Measurements from ENCODE around the gene RTF2.
"Not testable (repeated sequence)": the region's sequence is repeated elsewhere in the genome, so short reads cannot be mapped to it uniquely, and the experiment has no call there.

Gene RTF2

DNA sequence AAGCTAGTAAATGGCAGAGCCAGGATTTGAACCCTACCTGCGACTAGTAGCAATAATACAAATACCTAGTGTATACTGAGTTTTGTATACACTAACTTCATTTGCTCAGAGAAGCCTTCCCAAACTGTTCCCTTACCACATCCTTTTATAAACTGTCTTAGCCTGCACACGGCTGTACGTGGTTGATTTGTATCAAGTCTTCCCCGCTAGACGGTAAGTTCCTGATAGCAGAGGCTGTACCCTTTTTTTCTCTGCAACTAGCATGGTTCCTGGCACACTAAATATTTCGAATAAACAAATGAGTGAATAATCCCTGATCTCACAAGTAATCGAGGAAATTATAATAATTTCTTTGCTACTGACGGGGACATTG is 636 bp downstream of the RTF2 start:
- no peak for DNase-seq (ENCODE audit: low read depth in 4 of 4, low spot score in 1 of 4)

DNA sequence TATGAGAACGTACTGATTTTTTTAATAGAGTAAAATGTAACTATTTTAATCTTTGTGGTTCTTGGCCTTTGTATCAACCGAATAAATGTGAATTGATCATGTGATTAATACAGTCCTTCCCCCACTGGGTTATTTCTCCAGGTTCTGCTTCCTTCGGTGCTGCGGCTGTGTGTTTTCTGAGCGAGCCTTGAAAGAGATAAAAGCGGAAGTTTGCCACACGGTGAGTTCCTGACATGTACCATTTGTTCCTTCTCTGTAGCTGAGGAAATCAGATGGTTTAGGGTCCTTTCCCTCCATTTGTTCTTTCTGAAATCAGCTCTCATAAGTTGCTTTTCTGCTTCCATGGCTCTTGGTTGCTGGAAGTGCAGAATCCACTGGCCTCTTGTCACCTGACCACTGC is 15.5 kb downstream of the RTF2 start:
- DNase-seq (ENCODE audit: low read depth in 4 of 4, low spot score in 1 of 4) = no peak

DNA sequence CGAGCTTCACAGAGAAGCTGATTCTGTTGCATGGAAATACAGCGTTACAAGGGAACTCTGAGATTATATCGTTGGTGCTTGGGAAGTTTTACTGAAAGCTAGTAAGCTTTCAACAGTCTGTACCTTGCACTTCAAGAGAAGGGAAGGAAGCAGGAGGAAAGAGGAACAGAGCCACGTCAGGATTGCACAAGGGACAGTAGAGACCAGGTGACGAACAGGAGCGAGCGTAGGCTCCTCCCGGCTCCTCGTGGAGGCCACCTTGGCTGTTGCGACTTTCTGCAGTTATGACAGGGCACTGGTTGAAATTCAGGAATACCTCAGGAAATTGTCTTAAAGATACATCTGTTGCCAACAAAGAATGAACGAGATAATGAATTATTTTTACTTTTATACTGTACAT is 18.8 kb downstream of the RTF2 start:
- no peak for DNase-seq (ENCODE audit: low read depth in 4 of 4, low spot score in 1 of 4)

DNA sequence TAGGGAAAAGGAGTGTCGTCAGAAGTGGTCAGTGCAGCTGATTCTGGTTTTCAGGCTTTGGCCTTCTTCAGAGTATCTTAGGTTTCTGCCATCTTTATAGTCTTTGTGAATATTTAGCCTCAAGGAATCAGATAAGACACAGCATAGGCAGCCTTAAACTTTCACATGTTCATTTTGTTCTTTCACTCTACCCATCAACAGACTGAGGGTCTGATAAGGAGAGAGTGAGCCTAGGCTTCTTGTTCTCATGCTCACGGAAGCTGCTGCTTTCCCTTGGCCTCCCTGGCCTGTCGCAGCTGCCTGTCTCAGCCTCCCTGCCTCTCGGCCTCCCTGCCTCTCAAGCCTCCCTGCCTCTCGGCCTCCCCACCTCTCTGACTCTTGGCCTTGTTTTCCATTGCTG is 20.1 kb downstream of the RTF2 start:
- DNase-seq (ENCODE audit: low read depth in 4 of 4, low spot score in 1 of 4) = no peak

DNA sequence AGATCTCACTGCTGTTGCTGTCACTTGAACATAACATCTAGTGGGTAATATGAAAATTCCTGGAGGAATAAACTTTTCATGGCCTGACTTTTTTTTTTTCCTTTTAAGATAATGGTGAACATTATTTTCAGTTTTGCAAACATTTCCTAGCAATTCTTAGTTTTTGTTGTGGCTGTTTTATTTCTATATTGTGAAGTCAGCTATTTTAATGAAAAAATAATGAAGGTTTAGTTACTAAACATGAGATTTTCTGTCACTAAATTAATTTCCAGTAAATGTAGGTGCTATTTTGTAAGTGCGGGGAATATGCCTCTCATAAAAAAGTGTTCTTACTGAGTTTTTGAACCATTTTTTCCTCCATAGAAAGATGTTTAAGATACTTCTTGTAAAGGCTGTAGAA is 32.7 kb downstream of the RTF2 start:
- DNase-seq (ENCODE audit: low read depth in 4 of 4, low spot score in 1 of 4) = no peak

DNA sequence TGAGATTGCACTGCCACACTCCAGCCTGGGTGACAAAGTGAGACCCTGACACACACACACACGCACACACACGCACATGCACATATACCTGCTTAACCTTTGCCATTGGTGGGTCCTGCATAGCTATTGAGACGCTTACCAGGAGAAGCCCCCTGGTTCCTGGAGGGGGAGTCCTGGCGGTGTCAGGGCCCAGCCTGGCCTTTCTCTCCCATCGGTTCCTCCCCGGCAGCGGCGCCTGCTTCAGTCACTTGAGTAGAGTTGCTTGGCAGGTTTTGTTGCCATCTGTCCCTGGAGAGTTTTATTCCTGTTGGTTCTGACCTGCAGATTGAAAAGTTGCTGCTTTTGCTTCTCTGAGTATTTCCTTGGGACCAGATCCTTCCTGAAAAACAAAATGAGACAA is 35.5 kb downstream of the RTF2 start:
- no peak for DNase-seq (ENCODE audit: low read depth in 4 of 4, low spot score in 1 of 4)

DNA sequence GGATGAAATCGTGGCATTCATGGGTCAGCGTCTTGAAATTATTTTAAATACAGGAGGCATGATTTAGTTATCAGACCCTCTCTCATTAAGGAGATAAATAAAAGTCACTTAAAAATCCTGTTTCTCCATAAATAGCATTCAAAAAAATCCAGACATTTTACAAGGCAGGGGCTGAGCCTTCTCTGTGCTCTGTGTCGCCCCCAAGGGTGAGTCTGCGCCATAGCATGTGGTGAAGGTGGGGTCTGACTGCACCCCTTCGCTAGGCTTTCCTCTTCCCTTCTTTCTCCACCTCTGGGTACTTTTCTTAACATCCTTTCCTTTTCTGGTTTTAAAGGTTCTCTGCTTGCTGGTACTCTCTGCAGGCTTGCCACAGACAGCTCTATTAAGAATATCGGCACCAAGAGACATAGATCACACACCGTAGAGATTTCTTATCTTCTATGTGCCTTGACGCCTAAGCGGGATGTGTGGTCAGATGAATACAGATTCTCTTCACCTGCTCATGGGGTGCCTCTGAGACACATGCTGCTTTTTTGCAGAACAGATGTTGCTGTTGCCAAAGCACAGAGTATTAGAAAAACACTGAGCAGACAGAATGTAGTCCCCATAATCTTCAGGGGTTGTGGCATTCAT is 36.1 kb downstream of the RTF2 start:
- DNase-seq (ENCODE audit: low read depth in 4 of 4, low spot score in 1 of 4) = peak in 2 of 4 experiments; percentile 1 to 5

DNA sequence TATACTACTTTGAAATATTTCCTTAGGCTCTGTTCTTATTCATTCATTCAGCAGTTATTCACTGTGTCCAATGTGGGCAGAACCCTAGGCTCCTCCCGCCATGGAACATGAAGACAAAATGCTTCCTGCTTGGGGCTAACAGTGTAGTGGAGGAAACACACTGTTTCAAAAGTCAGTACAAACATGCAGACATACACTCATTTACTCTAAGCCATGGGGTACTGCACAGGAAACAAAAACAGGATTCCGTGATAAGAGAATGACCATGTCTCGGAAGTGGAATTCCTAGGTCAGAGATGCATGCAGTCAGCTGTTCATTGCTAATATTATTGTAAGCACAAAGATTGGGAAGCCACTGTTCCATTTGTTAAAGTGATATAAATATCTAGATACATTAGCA is 37.7 kb downstream of the RTF2 start:
- DNase-seq (ENCODE audit: low read depth in 4 of 4, low spot score in 1 of 4) = no peak

DNA sequence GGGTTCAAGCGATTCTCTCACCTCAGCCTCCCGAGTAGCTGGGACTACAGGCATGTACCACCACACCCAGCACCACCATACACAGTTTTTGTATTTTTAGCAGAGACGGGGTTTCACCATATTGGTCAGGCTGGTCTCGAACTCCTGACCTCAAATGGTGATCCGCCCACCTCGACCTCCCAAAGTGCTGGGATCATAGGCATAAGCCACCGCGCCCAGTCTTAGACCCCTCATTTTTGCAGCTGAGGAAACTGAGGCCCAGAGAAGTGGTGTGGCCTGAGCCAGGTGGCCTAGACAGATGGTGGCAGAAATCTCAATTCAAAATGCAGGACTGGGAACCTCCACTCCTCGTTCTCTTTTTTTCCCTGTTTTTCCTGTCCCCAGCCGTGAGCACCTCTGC is 43.5 kb downstream of the RTF2 start:
- no peak for DNase-seq (ENCODE audit: low read depth in 4 of 4, low spot score in 1 of 4)

DNA sequence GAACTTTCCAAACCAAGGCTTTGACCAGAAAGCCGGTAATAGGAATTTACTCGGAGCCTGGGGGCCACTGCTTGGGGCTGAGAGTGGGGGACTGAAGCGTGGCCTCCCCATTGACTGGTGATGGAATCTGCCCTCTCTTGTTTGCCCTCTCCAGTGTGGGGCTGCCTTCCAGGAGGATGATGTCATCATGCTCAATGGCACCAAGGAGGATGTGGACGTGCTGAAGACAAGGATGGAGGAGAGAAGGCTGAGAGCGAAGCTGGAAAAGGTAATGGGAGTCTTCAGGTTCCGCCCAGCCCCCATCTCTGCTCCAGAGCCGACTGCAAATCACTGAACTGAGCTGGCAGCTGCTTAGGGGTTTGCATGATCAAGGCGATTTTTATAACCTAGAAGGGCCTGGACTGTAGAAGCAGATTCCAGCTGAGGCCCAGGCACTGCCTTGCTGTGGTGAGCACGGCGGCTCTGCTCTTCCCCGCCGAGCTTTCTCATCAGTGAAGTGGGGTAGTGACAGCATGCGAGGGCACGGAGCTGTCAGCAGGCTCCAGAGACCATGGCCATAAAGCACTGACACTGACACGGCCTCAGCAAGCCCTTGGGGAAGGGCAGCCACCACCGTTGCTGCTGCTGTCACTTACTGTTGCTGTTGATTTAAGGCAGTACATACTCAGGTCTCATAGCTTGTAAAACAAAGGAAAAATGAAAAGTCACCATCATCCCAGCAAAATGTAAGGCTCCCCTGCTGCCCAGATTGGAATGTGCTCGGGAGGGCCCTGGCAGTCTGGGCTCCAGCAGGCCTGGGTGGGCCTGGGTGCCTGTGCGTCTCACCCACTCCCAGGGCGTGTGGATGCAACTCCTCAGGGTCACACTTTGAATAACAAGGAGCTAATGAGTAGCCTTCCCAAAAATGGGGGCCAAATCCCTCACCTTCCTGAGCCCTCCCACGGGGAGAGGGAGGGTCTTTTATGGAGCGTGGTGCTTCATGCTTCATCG is 45.0 kb downstream of the RTF2 start:
- no peak for DNase-seq (ENCODE audit: low read depth in 4 of 4, low spot score in 1 of 4)

DNA sequence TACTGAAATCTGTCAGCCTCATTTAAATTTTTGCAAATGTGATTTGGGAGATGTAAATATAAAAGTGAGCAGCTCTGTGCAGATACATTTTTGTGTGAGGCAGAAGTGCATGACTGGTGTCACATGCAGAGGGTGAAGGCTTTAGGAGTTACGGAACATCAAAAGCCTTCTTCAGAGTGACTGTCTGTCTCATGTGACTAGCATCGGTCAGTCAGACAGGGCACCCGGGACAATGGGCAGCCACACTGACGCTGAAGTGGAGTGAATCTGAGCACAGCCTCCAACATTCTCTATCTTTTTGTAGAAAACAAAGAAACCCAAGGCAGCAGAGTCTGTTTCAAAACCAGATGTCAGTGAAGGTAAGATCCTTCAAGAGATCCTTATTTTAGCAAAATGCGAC is 48.2 kb downstream of the RTF2 start:
- DNase-seq (ENCODE audit: low read depth in 4 of 4, low spot score in 1 of 4) = no peak

DNA sequence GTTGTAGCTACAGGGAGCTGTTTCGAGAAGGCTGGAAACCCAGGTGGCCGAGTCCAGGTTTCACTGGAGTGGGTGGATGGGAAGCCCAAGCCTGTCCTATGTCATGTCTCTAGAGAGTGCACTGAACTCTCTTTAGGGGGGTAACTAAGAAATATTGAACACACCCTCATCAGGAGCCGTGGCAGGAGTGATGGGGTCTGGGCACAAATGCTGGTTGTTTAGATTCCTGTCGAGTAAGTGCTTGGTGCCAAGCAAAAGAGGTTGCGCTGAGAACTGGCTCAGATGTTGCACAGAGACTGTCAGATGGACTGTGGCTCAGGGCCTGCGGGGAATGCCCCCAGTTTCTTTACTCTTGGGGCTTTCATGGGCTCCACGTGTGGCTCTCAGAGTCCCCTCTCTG is 48.8 kb downstream of the RTF2 start:
- DNase-seq (ENCODE audit: low read depth in 4 of 4, low spot score in 1 of 4) = no peak

DNA sequence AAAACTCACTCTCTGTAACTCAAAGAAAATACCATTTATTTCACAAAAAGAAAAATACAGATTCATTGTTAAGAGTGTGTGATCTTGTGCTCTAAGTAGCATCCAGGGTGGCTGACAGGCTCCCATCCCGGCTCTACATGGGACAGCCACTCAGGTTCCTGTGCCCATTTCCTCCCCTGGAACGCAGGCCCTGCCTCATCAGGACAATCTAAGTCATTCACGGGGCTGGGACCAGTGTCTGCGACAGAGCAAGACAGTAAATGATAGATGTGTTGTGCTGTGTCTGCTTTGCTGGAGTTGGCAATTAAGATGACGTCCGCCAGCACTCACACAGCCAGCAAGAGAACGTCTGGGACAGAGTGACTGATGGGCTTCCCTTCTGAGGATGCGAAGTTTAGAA is 49.2 kb downstream of the RTF2 start:
- no peak for DNase-seq (ENCODE audit: low read depth in 4 of 4, low spot score in 1 of 4)

DNA sequence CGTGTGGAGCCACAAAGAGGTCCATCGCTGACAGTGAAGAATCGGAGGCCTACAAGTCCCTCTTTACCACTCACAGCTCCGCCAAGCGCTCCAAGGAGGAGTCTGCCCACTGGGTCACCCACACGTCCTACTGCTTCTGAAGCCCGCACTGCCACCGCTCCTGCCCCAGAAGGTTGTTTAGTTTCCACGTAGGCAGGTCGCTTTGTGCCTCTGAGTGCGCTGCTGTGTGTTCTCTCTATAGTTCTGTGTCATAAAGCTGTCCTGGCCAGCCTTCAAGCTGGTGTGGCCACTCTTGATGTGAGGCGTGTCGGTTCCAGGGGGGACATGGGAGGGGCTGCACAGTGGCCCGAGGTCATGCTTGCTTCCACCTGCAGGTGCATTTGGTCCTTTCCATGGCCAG is 49.7 kb downstream of the RTF2 start:
- no peak for DNase-seq (ENCODE audit: low read depth in 4 of 4, low spot score in 1 of 4)

DNA sequence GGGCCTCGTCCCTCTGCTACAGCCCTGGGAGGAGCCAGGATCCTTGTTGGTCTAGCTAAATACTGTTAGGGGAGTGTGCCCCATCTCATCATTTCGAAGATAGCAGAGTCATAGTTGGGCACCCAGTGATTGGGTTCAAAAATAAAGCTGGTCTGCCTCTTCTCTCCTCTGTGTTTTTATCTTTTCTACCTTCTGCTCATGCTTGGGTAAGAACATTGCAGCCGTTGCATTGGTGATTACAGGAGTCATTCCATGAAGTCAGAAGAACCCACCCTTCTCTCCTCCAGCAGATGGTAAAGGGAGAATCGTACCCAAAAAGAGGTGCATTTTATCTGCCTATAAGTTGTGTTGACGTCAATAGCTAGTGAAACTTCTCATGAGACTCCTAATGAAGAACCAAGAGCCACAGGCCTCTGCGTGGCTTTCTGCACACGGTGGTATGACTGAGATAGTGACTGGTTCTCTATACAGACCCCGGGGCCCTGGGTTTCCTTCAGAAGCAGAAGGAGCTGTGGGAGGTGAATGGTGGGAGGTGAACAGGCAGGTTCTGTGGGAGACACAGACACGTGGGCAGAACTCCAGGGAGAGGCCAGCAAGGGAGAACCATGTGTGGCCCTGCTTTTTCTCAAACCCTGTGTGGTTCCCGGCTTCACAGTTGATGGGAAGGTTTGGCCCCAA is 50.4 kb downstream of the RTF2 start:
- no peak for DNase-seq (ENCODE audit: low read depth in 4 of 4, low spot score in 1 of 4)

DNA sequence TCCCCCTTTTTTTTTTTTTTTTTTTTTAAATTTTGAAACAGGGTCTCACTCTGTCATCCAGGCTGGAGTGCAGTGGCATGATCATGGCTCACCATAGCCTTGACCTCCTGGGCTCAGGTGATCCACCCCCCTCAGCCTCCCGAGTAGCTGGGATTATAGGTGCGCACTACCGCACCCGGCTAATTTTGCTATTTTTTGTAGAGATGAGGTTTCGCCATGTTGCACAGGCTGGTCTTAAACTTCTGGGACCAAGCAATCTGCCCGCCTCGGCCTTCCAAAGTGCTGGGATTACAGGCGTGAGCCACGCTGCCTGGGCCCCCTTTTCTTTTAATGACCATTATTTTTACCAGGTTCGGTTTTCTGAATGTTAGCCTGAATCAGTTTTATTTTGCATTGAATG is 51.1 kb downstream of the RTF2 start:
- no peak for DNase-seq (ENCODE audit: low read depth in 4 of 4, low spot score in 1 of 4)

DNA sequence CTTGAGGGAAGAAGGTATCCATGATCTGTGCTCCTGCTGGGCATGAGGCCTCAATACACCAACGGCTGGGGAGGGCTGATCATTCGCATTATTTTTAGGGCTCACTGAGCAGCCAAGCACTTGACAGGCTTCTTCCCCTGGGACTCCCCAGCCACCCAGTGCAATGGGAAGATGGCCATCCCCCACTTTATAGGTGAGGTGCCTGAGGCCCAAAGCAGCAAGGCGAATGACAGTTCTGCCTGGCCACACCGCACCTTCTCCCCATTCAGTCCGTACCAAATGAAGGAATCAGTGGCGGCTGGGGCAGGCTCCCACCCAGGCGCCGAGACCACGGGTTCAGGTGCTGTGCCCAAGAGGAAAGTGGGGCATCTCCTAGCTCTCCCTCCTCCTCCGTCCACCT is 51.8 kb downstream of the RTF2 start:
- no peak for DNase-seq (ENCODE audit: low read depth in 4 of 4, low spot score in 1 of 4)

DNA sequence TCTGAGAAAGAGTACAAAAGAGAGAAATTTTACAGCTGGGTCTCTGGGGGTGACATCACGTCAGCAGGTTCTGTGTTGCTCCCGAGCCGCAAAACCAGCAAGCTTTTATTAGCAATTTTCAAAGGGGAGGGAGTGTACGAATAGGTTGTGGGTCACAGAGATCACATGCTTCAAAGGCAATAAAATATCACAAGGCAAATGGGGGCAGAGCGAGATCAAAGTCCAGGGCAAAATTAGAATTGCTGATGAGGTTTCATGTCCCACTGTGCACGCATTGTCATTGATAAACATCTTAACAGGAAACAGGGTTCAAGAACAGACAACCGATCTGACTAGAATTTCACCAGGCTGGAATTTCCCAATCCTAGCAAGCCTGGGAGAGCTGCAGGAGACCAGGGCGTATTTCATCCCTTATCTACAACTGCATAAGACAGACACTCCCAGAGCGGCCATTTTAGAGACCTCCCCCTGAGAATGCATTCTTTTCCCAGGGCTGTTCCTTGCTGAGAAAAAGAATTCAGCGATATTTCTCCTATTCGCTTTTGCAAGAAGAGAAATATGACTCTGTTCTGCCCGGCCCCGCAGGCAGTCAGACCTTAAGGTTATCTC is 52.4 kb downstream of the RTF2 start:
- DNase-seq (ENCODE audit: low read depth in 4 of 4, low spot score in 1 of 4) = not testable (repeated sequence)

DNA sequence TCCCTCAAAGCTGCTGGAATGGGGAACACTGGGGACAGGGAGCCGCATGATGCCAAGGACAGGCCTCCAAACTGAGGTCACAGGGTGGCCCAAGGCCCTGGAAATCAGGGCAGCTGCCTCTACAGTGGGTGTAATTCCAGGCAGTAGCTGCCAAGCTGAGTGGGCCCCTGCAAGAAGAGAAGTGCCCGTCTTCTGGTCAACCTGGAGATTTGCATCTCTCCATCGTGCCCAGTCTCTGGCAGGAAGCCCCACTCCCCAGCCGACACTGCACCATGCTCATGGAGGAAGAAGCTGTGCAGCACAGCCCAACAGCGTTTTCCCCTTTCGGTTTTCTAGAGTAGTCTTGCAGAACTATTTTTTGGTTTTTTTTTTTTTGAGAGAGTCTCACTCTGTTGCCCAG is 53.9 kb downstream of the RTF2 start:
- no peak for DNase-seq (ENCODE audit: low read depth in 4 of 4, low spot score in 1 of 4)

DNA sequence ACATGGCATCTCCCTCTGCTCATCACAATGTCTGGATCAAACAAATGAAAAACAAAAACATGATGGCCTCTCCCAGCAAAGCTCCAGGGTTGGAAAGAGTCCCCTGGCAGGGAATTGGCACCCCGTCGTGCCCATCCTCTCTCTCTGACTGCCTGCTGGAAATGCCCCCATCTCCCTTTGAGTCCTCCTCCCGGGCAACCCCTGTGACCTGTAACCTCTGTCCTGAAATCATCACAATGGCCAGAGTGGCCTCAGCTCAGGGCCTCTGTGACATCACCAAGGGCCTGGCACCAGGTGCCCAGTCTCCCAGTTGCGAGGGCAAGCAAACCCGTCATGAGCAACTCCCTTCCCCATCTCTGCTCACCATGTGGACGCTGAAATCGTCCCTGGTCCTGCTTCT is 56.0 kb downstream of the RTF2 start, which contains the start of gene FAM209A:
FAM209A (plus strand) TSS at position 301 of the 400 bp plus-strand sequence; CDS start at position 366, 65 bp downstream.
- not testable (repeated sequence) for DNase-seq (ENCODE audit: low read depth in 4 of 4, low spot score in 1 of 4)

DNA sequence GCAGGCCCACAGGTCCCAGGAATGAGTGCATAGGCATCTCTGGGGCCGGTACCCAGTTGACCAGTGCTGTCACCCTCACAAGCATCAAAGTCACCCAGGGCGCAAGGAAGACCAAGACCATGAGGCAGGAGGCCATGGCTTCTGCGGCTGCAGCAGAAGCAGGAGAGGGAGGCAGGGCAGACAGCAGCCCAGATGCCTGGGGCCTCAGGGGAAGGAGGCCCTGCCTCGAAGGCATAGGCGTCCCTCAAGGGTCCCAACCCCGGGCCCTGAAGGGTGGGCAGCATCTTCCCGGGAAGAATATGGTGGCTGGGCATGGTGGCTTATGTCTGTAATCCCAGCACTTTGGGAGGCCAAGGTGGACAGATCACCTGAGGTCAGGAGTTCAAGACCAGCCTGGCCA is 59.1 kb downstream of the RTF2 start:
- DNase-seq (ENCODE audit: low read depth in 4 of 4, low spot score in 1 of 4) = no peak

DNA sequence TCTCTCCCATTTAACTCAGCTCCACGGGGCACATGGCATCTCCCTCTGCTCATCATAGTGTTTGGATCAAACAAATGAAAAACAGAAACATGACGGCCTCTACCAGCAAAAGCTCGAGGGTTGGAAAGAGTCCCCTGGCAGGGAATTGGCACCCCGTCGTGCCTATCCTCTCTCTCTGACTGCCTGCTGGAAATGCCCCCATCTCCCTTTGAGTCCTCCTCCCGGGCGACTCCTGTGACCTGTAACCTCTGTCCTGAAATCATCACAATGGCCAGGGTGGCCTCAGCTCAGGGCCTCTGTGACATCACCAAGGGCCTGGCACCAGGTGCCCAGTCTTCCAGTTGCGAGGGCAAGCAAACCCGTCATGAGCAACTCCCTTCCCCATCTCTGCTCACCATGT is 64.5 kb downstream of the RTF2 start, which contains the start of gene FAM209B:
FAM209B (plus strand) TSS at position 301 of the 400 bp plus-strand sequence; CDS start at position 397, 96 bp downstream.
- not testable (repeated sequence) for DNase-seq (ENCODE audit: low read depth in 4 of 4, low spot score in 1 of 4)
